H54 (cell line): ENCODE measurements around the gene TOMM70.

Source experiments
- DNase-seq: peaks from one replicate; pipeline ENCODE4 v3.0.0; 2011; ENCODE audit warnings: low spot score, mixed read lengths; ENCODE audit not compliant: insufficient read length
- FAIRE-seq: peaks from 3 replicates; lab custom pipeline; 2011; peaks lifted over from hg19 to GRCh38; lab: Jason Lieb, UNC
- POLR2A ChIP-seq: IDR thresholded peaks from 2 replicates; pipeline ENCODE4 v1.6.1; 2011; ENCODE audit warnings: low read depth, mild to moderate bottlenecking, low read length

TOMM70 gene

GRCh38 chr3:100424261-100424660, 23.4 kb upstream of the TOMM70 start:
- no peak for DNase-seq
- FAIRE-seq: no peak
- no peak for TF ChIP-seq POLR2A

DNA sequence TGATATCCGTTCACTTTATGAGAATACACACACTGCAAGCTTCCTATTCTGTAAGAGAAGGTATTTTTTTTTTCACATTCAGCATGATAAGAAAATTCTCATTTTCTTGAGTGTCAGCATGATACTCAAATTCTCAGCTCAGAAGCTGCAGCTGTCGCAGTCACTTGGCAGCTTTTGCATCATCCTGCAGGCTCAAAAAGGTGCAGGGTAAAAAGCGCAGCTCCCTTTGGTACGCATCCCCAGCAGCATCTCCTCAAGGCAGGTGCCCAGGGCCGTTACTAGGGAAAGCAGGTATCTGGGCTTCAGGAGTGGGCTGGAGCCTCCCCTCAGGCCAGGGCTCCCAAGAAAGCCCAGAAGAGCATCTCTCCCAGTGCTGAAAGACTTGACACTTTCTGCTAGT, 22.7 kb upstream of the TOMM70 start:
- TF ChIP-seq POLR2A: no peak
- no peak for DNase-seq
- no peak for FAIRE-seq

- FAIRE-seq: peak; percentile 80
- no peak for TF ChIP-seq POLR2A
- no peak for DNase-seq
Observed at GRCh38 chr3:100420885-100421284, 20.0 kb upstream of the TOMM70 start.

DNA sequence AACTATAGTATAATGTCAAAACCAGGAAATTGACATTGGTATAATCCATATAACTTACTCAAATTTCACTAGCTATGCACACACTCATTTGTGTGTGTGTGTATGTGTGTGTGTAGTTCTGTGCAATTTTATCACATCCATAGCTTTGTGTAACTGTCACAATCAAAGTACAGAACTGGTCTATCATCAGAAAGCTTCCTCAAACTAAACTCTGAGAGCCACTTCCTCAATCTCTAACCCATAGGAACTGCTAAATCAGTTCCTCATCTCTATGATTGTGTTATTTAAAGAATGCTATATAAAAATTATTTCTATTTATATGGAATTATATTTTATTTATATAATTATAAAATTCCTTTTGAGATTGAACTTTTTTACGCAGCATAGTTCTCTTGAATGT, 18.5 kb upstream of the TOMM70 start:
- FAIRE-seq (no peak), DNase-seq (no peak)
- no peak for TF ChIP-seq POLR2A

DNA sequence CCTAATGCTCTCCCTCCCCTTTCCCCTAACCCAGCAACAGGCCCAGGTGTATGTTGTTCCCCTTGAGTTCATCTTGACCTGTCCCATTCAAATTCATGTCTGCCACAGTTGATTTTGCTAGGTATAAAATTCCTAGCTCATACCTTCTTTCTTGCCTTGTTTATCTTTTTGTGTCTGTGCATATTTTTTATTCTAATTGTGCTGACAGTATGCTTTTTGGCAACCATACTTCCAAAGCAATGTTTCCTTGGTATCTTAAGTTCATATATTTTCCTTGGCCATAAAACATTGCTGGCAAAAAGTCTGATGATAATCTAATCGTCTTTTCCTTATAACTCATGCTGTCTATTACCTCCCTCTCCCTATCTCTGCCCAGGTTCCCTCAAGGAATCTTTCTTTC, 16.0 kb upstream of the TOMM70 start:
- TF ChIP-seq POLR2A: no peak
- no peak for FAIRE-seq

GRCh38 chr3:100416176-100416575, 15.3 kb upstream of the TOMM70 start:
- TF ChIP-seq POLR2A: no peak
- no peak for FAIRE-seq
- no peak for DNase-seq

More for the DNA sequence above, 16.0 kb upstream of the TOMM70 start:
- no peak for DNase-seq

GRCh38 chr3:100413613-100414012, 12.7 kb upstream of the TOMM70 start:
- no peak for TF ChIP-seq POLR2A
- no peak for DNase-seq
- FAIRE-seq: no peak

GRCh38 chr3:100412912-100413590, 12.2 kb upstream of the TOMM70 start:
- no peak for FAIRE-seq

GRCh38 chr3:100411091-100411982, 10.4 kb upstream of the TOMM70 start:
- FAIRE-seq (no peak), DNase-seq (no peak)
- TF ChIP-seq POLR2A: no peak

More at GRCh38 chr3:100412912-100413590, 12.2 kb upstream of the TOMM70 start:
- TF ChIP-seq POLR2A: no peak
- no peak for DNase-seq

- no peak for TF ChIP-seq POLR2A
- FAIRE-seq (no peak), DNase-seq (no peak)
Observed at GRCh38 chr3:100407977-100408532, 7.2 kb upstream of the TOMM70 start.

- no peak for TF ChIP-seq POLR2A
- DNase-seq (no peak), FAIRE-seq (no peak)
Observed at GRCh38 chr3:100407164-100407563, 6.3 kb upstream of the TOMM70 start.

GRCh38 chr3:100404250-100404548, 3.3 kb upstream of the TOMM70 start:
- FAIRE-seq: no peak
- no peak for TF ChIP-seq POLR2A
- DNase-seq: no peak

DNA sequence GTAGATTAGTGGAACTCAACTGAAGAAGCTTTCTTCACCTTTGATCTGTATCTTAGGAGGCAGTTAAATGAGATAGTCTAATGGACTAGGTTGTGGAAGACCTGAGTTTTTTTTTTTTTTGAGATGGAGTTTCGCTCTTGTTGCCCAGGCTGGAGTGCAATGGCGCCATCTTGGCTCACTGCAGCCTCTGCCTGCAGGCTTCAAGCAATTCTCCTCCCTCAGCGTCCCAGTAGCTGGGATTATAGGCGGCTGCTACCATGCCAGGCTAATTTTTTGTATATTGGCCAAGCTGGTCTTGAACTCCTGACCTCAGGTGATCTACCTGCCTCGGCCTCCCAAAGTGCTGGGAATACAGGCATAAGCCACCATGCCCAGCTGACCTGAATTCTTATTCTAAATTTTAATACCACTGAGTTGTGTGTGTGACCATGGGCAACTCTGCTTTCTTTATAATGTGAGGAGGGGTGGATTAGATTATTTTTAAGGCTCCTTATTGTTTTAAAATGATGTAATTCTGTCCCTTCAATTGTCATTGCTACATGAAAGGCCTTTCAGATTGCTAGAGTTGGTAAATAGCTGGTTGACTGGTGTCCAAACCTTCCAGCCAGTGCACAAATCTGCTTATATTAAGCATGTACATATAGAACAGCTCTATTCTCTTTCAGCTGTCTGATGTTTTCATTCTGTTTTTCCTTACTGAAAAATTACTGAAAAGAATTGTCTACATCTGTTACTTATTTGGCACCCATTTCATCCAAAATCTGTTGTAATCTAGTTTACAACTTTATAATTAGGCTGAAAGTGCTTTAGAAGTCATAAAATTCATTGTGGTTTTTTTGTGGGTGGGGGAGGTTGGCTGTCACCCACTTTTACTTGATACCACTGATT, 2.7 kb upstream of the TOMM70 start:
- no peak for DNase-seq
- no peak for TF ChIP-seq POLR2A
- no peak for FAIRE-seq
